ENCODE data around the gene ZNF385D.

The ZNF385D gene

GRCh38 chr3:21747376-21747775 is 3.6 kb downstream of the ZNF385D start:
- no peak for DNase-seq

GRCh38 chr3:21745966-21746365 is 5.0 kb downstream of the ZNF385D start:
- DNase-seq = no peak

GRCh38 chr3:21744793-21745192 is 6.2 kb downstream of the ZNF385D start:
- DNase-seq = no peak

- no peak for DNase-seq
Observed at GRCh38 chr3:21738935-21739702, 11.9 kb downstream of the ZNF385D start.

DNA sequence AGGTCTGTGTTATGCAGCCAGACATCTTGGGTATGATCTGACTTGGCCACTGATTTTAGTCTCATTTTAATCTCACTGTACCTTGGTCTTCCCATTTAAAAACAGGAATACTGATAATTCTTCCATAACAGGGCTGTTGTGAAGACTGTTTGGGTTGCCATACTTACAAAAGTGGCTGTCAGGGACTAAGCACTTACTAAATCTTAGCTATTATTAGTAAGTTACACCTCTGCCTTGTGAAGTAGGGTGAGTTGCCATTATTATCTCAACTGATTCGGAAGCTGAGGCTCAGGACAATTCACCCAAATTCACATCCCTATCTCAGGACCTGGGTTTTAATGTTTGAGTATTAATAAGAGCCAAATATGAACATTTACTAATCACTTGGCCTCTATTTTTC is 12.7 kb downstream of the ZNF385D start:
- DNase-seq = no peak

DNA sequence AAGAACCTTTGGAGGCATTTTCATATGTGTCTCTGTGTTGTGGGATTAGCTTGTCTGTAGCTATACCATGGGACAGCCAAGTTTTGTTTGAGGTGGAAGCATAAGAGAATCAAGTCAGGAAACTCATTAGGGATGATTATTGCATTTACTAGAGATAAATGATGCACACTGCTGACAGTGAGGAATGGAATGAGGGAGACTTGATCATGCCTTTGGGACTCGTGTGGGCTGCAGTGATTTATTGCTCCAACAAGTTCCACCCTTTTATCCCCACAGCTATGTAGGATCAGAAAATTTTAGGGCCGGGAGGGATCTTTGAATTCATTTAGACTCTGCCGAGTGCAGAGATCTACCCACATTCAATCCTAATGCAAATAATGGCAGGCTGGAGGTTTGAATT is 16.3 kb downstream of the ZNF385D start:
- no peak for DNase-seq

DNA sequence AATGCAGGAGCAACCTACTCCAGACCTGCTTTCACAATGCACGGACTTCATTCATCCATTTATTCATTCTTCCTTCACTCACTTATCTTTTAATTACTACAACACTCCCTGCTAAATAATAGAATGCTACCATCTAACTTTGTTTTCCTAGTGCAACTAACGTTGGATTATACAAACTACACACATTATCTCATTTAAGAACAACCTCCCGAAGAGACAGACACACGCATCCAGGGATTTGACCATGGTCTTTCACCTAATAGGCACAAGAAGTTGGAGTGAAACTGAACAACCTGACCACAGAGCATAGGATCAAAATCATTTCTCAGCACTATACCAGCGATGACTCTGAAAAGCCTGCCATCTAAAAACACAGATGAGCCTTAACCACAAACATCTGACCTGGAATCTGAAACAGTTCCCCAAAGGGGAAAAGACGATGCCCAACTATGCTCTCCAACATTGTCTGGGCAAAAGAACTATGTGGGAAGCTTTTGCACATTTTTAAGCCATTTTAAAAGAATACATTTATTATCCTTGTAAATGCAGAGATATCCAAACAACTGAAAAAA is 21.0 kb downstream of the ZNF385D start:
- no peak for DNase-seq

GRCh38 chr3:21729331-21729730 is 21.7 kb downstream of the ZNF385D start:
- no peak for DNase-seq

DNA sequence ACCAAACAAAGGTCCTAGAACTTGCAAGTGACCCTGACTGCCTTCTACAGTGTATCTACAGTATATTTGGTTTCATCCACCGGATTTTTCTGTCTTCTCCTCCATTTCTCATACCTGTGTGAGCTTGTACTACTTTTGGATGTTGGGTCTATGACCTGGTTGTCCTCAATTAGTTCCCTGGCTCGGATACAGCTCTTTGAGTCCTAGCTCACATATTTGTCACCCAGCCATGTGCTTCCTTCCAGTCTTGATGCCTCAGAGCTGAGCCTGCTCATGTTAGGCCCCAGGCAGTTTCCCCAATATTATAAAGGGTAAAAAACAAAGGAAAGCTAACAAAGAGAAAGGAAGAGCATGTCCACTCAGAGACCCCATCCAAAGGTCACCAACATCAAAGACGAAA is 28.2 kb downstream of the ZNF385D start:
- DNase-seq = no peak

GRCh38 chr3:21722301-21722700 is 28.7 kb downstream of the ZNF385D start:
- no peak for DNase-seq

DNA sequence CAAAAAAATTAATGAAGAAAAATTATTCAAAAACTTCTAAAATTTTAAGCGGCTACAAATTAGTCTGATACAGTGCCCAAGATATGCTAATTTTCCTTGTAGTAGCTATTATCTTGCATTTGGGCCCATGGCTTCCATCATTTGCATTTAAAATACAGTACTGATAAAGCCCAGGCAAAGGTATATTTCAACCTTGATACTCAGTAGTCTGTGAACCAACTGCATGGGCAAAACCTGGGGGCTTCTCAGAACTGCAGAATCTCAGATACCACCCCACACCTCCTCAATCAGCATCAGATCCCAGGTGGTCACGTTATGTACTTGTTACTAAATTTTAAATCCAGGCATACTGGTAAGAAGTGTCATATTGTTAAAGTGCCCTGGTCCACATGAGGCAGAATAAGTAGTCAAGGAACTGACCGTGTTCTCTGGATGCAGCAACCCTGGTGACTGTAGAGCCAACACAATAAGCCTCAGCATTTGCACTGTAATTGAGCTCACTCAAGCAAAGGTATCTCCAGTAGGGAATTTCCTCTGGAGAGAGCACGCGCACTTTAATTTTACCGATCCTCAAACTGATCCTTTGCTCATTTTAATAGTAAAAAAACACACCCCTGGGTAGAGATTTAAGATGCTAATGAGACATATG is 31.9 kb downstream of the ZNF385D start:
- no peak for DNase-seq

DNA sequence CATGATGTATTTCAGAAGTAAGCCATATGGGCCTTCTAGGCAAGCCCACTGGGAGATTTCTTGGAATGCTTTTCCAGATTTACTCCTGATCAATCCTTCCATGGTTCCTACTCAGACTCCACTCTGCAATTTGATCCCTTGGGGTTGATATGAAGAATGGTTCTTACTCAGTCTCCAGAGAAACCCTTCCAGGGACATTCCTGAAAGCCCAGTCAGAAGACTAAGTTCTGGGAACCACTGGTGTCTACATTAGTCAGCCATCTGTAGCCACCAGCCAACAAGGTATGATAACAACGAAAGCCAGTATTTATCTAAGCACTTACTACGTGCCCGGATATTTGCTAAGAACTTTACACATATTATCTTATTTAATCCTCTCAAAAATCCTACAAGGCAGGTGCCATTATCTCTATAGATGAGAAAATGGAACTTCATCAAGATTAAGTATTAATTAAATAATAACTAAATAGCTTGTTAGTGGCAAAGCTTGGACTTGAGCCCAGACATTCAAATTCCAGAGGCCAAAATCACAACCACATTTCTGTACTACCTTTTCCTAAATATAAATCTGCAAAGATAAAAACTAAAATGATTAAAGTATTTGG is 32.7 kb downstream of the ZNF385D start:
- DNase-seq = no peak

- no peak for DNase-seq
Observed at GRCh38 chr3:21715662-21716061, 35.3 kb downstream of the ZNF385D start.

GRCh38 chr3:21705769-21706168 is 45.2 kb downstream of the ZNF385D start:
- no peak for DNase-seq

DNA sequence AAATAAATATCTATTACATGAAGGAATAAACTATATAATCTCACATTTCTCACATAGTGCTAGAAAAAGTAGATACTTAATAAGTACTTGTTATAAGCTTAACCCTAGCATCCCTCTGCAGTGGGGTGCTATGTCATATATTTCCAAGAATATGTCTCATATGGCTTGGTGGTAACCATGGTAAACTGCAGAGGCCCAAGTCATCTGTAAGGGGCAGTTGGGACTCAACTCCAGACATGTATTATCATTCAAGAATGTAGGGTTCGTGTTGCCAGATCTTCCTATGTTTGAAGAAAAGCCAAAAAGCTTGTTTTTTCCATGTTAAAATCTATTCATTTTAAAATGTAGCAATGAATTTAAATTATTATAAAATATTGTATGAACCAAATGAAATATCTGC is 46.2 kb downstream of the ZNF385D start:
- DNase-seq = no peak

GRCh38 chr3:21703291-21703690 is 47.7 kb downstream of the ZNF385D start:
- no peak for DNase-seq

- no peak for DNase-seq
Observed at GRCh38 chr3:21697707-21698106, 53.3 kb downstream of the ZNF385D start.

DNA sequence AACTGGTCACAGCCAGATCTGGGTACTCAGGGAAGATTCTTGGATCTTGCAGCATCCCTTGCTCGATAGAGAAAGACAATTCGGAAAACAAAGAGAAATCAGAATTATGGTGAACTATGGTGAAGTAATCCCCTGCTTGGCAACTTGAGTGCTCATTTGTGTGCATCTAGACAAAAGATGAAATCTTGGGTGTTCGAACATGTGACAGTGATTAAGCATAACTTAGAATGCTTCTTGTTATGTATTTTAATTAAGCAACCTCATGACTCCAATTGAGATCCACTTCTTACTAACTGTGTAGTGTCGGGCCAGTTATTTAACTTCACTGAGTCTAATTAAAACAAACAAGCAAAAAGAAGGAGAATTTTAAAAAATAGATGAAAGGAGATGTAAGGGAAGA is 56.5 kb downstream of the ZNF385D start:
- no peak for DNase-seq

DNA sequence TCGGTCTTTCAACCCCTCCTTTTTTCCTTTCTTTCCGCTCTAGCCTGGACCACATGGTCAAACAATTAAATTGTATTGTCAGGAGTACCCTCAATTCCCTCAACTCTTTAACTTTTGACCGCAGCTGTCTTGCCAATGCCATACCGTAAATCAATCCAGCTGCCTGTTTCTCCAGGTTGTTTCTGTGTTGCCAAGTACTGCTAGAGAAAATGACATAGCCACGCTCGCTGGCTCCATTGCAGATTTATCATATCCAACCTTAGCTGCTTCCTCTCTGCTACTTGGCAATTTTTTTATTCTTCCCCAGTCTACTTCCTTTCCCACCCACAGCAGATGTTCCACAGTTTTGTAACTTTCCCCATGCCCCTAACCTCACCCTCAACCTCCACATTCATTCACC is 60.0 kb downstream of the ZNF385D start:
- no peak for DNase-seq

GRCh38 chr3:21682206-21682605 is 68.8 kb downstream of the ZNF385D start:
- no peak for DNase-seq

DNA sequence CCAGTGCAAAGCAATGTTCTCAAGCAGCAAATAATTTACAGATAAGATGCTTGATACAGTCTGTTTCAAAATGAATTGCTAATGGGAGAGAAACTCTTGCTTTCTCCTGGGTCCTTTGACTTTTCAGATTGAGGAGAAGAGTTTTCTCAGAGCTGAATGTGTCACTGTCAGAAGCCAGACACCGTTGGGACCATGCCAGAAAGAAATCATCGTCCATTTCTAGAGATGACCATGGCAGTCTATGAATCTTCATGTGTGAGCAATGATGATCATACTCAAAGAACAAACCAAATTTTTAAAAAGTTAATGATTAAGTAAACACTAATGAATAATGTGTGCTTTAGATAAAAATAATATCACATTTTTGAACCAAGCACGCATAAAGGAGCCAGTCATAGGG is 77.6 kb downstream of the ZNF385D start:
- DNase-seq = no peak

DNA sequence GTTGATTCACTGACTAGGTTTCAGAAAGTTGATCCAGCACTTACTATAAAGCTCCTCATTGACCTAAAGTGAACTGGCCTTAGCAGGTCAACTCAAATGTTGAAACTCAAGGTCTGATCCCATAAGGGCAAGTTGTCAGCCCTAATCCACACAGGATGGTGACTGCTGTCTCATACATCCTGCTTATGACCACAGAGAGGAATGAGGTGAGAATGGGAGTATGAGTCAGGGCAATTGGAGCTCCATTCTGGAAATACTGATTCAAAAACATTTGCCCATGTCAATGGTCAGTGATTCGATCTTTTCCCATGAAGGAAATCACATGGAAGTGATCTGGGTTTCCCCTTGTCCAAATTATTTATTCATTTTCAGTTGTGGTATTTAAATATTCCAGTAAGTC is 78.7 kb downstream of the ZNF385D start:
- no peak for DNase-seq

GRCh38 chr3:21670386-21670785 is 80.6 kb downstream of the ZNF385D start:
- DNase-seq = no peak

- no peak for DNase-seq
Observed at GRCh38 chr3:21668012-21668411, 83.0 kb downstream of the ZNF385D start.
